Activated CD8-positive, alpha-beta T cell treated with anti-CD3 and anti-CD28 coated beads for 36 hours (primary cell): ENCODE measurements around the gene RPL3. TPM values are rescaled to one million over a fixed set of nuclear protein-coding genes. Genes with fewer than 3 reads are reported as not detected.

Source experiments
- ATAC-seq: fragments of 200-7000 bp; cut with Tn5 transposase; one replicate; pipeline ENCODE4 v1.10.0; 2021; ENCODE audit warnings: mild to moderate bottlenecking, moderate library complexity
- CTCF ChIA-PET: fragments of 350-600 bp; sonication (Branson Sonifier 250); formaldehyde crosslinking; loops from one replicate; lab custom pipeline; 2021; ENCODE audit warnings: antibody characterized with exemption; lab: Charles Lee
- POLR2A ChIA-PET: fragments of 350-600 bp; sonication (Branson Sonifier 250); formaldehyde crosslinking; loops from one replicate; lab custom pipeline; 2021; ENCODE audit warnings: antibody characterized with exemption; lab: Charles Lee
- DNase-seq: peaks from one replicate; pipeline ENCODE4 v3.0.0-alpha.2; 2020
- H3K27ac Mint-ChIP-seq: one replicate; pipeline ENCODE4 v1.8.0; 2021; ENCODE audit warnings: mild to moderate bottlenecking, mixed read lengths
- H3K27me3 Mint-ChIP-seq: one replicate; pipeline ENCODE4 v1.8.0; 2021; ENCODE audit warnings: mixed read lengths
- H3K36me3 Mint-ChIP-seq: one replicate; pipeline ENCODE4 v1.8.0; 2021; ENCODE audit warnings: low read depth, mixed read lengths
- H3K4me1 Mint-ChIP-seq: one replicate; pipeline ENCODE4 v1.8.0; 2021; ENCODE audit warnings: low read depth, mixed read lengths
- H3K4me3 Mint-ChIP-seq: one replicate; pipeline ENCODE4 v1.8.0; 2021; ENCODE audit warnings: mild to moderate bottlenecking, moderate library complexity, mixed read lengths
- H3K9me3 Mint-ChIP-seq: one replicate; pipeline ENCODE4 v1.8.0; 2021; ENCODE audit warnings: mixed read lengths
- intact Hi-C: fragments of 100-400 bp; cut with micrococcal nuclease; formaldehyde crosslinking; loops from one replicate; pipeline ENCODE4 v1.10.0; 2022
- total RNA-seq, 2 experiments: library from RNA; stranded (reverse); gene quantifications; one replicate each; pipeline ENCODE4 v1.2.3, GENCODE V29; 2021
- TF ChIP-seq, protein P1 (sequence below): fragments of 200-600 bp; IDR thresholded peaks from one replicate; pipeline ENCODE4 v1.8.0; 2022; ENCODE audit warnings: antibody characterized with exemption, mild to moderate bottlenecking

The RPL3 gene
- total RNA-seq, 2 experiments from 2014 or later = 3,563 to 3,599 TPM

DNA sequence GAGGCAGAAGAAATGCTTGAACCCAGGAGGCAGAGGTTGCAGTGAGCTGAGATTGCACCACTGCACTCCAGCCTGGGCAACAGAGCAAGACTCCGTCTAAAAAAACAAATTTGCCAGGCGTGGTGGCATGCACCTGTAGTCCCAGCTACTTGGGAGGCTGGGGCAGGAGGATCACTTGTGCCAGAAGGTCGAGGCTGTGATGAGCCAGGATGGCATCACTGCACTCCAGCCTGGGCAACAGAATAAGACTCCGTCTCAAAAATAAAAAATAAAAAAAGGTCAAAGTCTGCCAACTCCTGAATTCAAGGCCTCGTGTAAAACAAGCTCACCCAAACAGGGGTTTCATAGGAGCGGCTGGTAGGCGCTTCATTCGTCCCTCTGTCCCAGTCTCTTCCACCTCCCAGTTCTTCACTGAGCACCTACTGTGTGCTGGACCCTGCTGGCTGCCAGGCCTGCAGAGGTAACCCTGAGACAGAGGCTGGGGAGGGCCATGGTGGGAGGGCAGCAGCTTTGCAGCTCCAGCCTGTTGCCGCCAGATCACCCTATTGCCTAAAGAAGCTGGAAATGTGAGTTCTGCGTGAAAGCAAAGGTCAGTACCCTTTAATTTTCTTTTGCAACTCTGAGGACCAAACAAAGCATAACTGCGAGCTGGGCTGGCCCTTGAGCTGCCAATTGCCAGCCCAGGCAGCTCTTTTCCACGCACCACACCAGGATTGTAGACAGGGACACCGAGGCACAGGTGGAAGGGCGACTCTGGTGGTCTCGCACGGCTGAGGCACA lies 15.3 kb downstream of the RPL3 start:
- DNase-seq (no peak), ATAC-seq (no peak)
- POLR2A ChIA-PET = interaction anchor here (9.6 kb wide), 1 partner anchor 12 kb away, joined by 101 read pairs; the partner anchor contains the start of gene RPL3
- no peak overlapping the region for H3K27ac Mint-ChIP-seq
- TF ChIP-seq, protein P1, sequence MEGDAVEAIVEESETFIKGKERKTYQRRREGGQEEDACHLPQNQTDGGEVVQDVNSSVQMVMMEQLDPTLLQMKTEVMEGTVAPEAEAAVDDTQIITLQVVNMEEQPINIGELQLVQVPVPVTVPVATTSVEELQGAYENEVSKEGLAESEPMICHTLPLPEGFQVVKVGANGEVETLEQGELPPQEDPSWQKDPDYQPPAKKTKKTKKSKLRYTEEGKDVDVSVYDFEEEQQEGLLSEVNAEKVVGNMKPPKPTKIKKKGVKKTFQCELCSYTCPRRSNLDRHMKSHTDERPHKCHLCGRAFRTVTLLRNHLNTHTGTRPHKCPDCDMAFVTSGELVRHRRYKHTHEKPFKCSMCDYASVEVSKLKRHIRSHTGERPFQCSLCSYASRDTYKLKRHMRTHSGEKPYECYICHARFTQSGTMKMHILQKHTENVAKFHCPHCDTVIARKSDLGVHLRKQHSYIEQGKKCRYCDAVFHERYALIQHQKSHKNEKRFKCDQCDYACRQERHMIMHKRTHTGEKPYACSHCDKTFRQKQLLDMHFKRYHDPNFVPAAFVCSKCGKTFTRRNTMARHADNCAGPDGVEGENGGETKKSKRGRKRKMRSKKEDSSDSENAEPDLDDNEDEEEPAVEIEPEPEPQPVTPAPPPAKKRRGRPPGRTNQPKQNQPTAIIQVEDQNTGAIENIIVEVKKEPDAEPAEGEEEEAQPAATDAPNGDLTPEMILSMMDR = no peak
- no peaks in the 10 kb centered on the region for H3K36me3 Mint-ChIP-seq
- CTCF ChIA-PET = interaction anchor here (0.6 to 6.8 kb wide), 5 partner anchors 8 to 133 kb away, joined by 3 to 135 read pairs (median 5); no protein-coding TSS in a partner anchor
- no peak overlapping the region for H3K4me3 Mint-ChIP-seq
- peaks cover 20% of the 10 kb centered on the region for H3K27me3 Mint-ChIP-seq
- no peaks in the 10 kb centered on the region for H3K9me3 Mint-ChIP-seq
- peaks cover 2% of the 10 kb centered on the region for H3K4me1 Mint-ChIP-seq
- intact Hi-C loops = no loop called here

DNA sequence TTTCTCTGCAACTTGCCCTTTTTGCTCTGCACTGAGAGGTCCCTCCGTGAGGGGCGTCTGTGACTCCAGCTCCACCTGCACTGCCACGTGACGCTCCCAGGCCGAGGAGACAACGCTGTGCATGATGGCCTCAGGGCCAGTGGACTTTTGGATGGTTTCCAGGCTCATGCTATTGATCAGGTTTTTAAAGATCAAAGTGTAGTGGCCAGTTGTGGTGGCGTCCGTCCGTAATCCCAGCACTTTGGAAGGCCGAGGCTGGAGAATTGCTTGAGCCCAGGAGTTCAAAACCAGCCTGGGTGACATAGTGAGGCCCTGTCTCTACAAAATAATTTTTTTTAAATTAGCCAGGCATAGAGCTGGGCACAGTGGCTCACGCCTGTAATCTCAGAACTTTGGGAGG lies 16.1 kb downstream of the RPL3 start:
- H3K27me3 Mint-ChIP-seq = peaks cover 20% of the 10 kb centered on the region
- H3K4me1 Mint-ChIP-seq = no peaks in the 10 kb centered on the region
- DNase-seq = no peak
- TF ChIP-seq, protein P1 = no peak
- H3K36me3 Mint-ChIP-seq = no peaks in the 10 kb centered on the region
- intact Hi-C loops = no loop called here
- no peak overlapping the region for H3K27ac Mint-ChIP-seq
- POLR2A ChIA-PET = interaction anchor here (9.6 kb wide), 1 partner anchor 12 kb away, joined by 101 read pairs; the partner anchor contains the start of gene RPL3
- H3K4me3 Mint-ChIP-seq = no peak overlapping the region
- ATAC-seq = no peak
- CTCF ChIA-PET = interaction anchor here (1.0 to 6.8 kb wide), 4 partner anchors 9 to 132 kb away, joined by 3 to 135 read pairs (median 6); no protein-coding TSS in a partner anchor
- no peaks in the 10 kb centered on the region for H3K9me3 Mint-ChIP-seq

DNA sequence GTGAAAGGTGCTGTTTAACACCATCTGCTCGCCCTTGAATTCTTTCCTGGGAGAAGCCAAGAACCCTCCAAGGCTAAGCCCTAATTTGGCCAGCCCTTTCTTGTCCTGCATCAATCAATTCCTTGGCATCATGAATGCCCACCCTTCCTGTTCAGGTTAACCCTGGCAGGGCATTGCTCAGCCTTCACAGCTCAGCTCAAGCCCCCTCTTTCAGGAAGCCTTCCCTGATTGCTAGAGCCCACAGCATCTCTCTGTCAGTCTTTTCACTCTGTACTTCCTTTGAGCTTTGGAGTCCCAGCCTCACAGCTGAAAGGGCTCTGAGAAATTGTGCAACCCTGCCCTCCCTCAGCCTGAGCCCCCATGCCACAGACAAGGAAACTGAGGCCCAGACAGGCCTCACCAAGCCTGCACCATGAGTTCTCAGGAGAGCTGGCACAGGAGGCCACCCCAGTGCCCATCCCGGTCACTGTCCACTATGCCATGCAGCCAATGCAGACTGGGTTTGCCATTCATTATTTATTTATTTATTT lies 16.9 kb downstream of the RPL3 start:
- ATAC-seq (no peak), DNase-seq (no peak)
- intact Hi-C loops = no loop called here
- ChIA-PET POLR2A (interaction anchor here (9.6 kb wide), 1 partner anchor 13 kb away, joined by 101 read pairs; the partner anchor contains the start of gene RPL3), CTCF (interaction anchor here (1.9 to 6.8 kb wide), 3 partner anchors 13 to 131 kb away, joined by 5 to 135 read pairs (median 7); no protein-coding TSS in a partner anchor)
- Mint-ChIP-seq H3K27ac (no peak overlapping the region), H3K27me3 (peaks cover 24% of the 10 kb centered on the region), H3K4me1 (no peaks in the 10 kb centered on the region), H3K36me3 (no peaks in the 10 kb centered on the region), H3K4me3 (no peak overlapping the region), H3K9me3 (no peaks in the 10 kb centered on the region)
- TF ChIP-seq, protein P1 = no peak

GRCh38 chr22:39301926-39302325 lies 17.5 kb downstream of the RPL3 start:
- ATAC-seq (no peak), DNase-seq (no peak)
- TF ChIP-seq, protein P1 = no peak
- Mint-ChIP-seq H3K4me1 (no peaks in the 10 kb centered on the region), H3K27ac (no peak overlapping the region), H3K4me3 (no peak overlapping the region), H3K9me3 (no peaks in the 10 kb centered on the region), H3K27me3 (peaks cover 24% of the 10 kb centered on the region), H3K36me3 (no peaks in the 10 kb centered on the region)
- POLR2A ChIA-PET = interaction anchor here (9.6 kb wide), 1 partner anchor 14 kb away, joined by 101 read pairs; the partner anchor contains the start of gene RPL3
- intact Hi-C loops = no loop called here
- CTCF ChIA-PET = interaction anchor here (6.8 kb wide), 1 partner anchor 131 kb away, joined by 135 read pairs; no protein-coding TSS in a partner anchor
